NOMO-1 treated with DMSO at 0.1 percent for 48 hours (cell line): ENCODE data around the gene PRUNE2.
A peak's percentile ranks its signal among the peaks of the same experiment; 100 is the strongest.
"Not testable (repeated sequence)": the region's sequence is repeated elsewhere in the genome, so short reads cannot be mapped to it uniquely, and the experiment has no call there.

Source experiments
- DNase-seq: peaks from one replicate; lab custom pipeline; 2025; ENCODE audit not compliant: unreplicated experiment; lab: John Stamatoyannopoulos, UW

Gene PRUNE2

GRCh38 chr9:76868897-76869296 is 37.0 kb downstream of the PRUNE2 start:
- DNase-seq, result no peak

GRCh38 chr9:76866689-76867088 is 39.2 kb downstream of the PRUNE2 start:
- DNase-seq, result no peak

GRCh38 chr9:76863832-76864231 is 42.1 kb downstream of the PRUNE2 start:
- DNase-seq, result no peak

GRCh38 chr9:76859860-76860259 is 46.1 kb downstream of the PRUNE2 start:
- DNase-seq, result no peak

GRCh38 chr9:76858248-76858647 is 47.7 kb downstream of the PRUNE2 start:
- DNase-seq, result not testable (repeated sequence)

GRCh38 chr9:76856016-76856415 is 49.9 kb downstream of the PRUNE2 start:
- DNase-seq, result no peak

- no peak for DNase-seq
These were observed 50.9 kb downstream of the PRUNE2 start for GRCh38 chr9:76855015-76855414.

GRCh38 chr9:76852026-76852425 is 53.9 kb downstream of the PRUNE2 start:
- DNase-seq, result no peak

GRCh38 chr9:76846297-76846696 is 59.6 kb downstream of the PRUNE2 start:
- DNase-seq, result no peak

- no peak for DNase-seq
These were observed 60.7 kb downstream of the PRUNE2 start for GRCh38 chr9:76845254-76845653.

GRCh38 chr9:76835571-76836283 is 70.2 kb downstream of the PRUNE2 start:
- DNase-seq, result no peak

GRCh38 chr9:76828447-76828846 is 77.5 kb downstream of the PRUNE2 start:
- DNase-seq, result no peak

- DNase-seq, result no peak
These were observed 78.4 kb downstream of the PRUNE2 start for GRCh38 chr9:76827296-76828080.

GRCh38 chr9:76820431-76820830 is 85.5 kb downstream of the PRUNE2 start:
- DNase-seq, result no peak

GRCh38 chr9:76818271-76818670 is 87.6 kb downstream of the PRUNE2 start:
- no peak for DNase-seq

GRCh38 chr9:76817489-76817888 is 88.4 kb downstream of the PRUNE2 start:
- DNase-seq, result no peak

GRCh38 chr9:76812591-76812990 is 93.3 kb downstream of the PRUNE2 start:
- DNase-seq, result no peak

- DNase-seq, result peak; percentile 23
These were observed 95.4 kb downstream of the PRUNE2 start for GRCh38 chr9:76810377-76810957.

- no peak for DNase-seq
These were observed 97.3 kb downstream of the PRUNE2 start for GRCh38 chr9:76808636-76809035.

GRCh38 chr9:76803762-76804161 is 102.2 kb downstream of the PRUNE2 start:
- DNase-seq, result no peak

GRCh38 chr9:76803083-76803482 is 102.8 kb downstream of the PRUNE2 start:
- no peak for DNase-seq

GRCh38 chr9:76800901-76801300 is 105.0 kb downstream of the PRUNE2 start:
- no peak for DNase-seq
